SK-N-SH (cell line): Measurements from ENCODE around the gene GLIPR1L2. TPM values are rescaled to one million over a fixed set of nuclear protein-coding genes. Genes with fewer than 3 reads are reported as not detected.
A peak's percentile ranks its signal among the peaks of the same experiment; 100 is the strongest.

Source experiments
- CTCF ChIA-PET: fragments of 300-600, 350-600 bp; formaldehyde crosslinking; extraction: SDS; loops from one replicate; lab custom pipeline; 2021; lab: Yijun Ruan, JAX
- POLR2A ChIA-PET: fragments of 350-600 bp; sonication (Branson Sonifier 250); formaldehyde crosslinking; extraction: SDS; loops from one replicate; lab custom pipeline; 2020; ENCODE audit warnings: antibody characterized with exemption, inconsistent platforms; lab: Yijun Ruan, JAX
- DNase-seq: peaks from one replicate; pipeline ENCODE4 v3.0.0; 2012
- H2AFZ ChIP-seq: fragments of 200-600 bp; sonication (generic); 2 replicates; pipeline ENCODE4 v1.8.1; 2016; ENCODE audit warnings: antibody characterized with exemption, mild to moderate bottlenecking, low read depth
- H3F3A ChIP-seq: fragments of 200-600 bp; sonication (generic); replicated peaks from 2 replicates; pipeline ENCODE3; 2016; ENCODE audit warnings: antibody characterized with exemption, mild to moderate bottlenecking; ENCODE audit not compliant: insufficient read depth
- H3K27ac ChIP-seq, 2 experiments: fragments of 200-500 bp in 1 of 2; fragments of 200-600 bp in 1 of 2; sonication (Bioruptor generic) in 1 of 2; sonication (generic), shearing (Covaris generic) in 1 of 2; 2 replicates each; pipeline versions ENCODE4 v1.5.1 to v1.6.1; 2014 to 2016; ENCODE audit warnings: low read depth in 2 of 2, inconsistent platforms in 1 of 2, low read length in 1 of 2, mild to moderate bottlenecking in 1 of 2, mixed read lengths in 1 of 2
- H3K27me3 ChIP-seq: fragments of 200-600 bp; sonication (generic), shearing (Covaris generic); 2 replicates; pipeline ENCODE4 v1.6.1; 2016; ENCODE audit warnings: mixed run types; ENCODE audit not compliant: insufficient read depth
- H3K36me3 ChIP-seq, 2 experiments: fragments of 200-500 bp in 1 of 2; fragments of 200-600 bp in 1 of 2; sonication (Bioruptor generic) in 1 of 2; sonication (generic) in 1 of 2; replicated peaks in 1 of 2; 2 replicates each; pipeline versions ENCODE3 to v1.5.1; 2014 to 2016; ENCODE audit warnings: low read length in 1 of 2, mild to moderate bottlenecking in 1 of 2; ENCODE audit not compliant: insufficient read depth in 2 of 2, control insufficient read depth in 1 of 2
- H3K4me1 ChIP-seq, 2 experiments: fragments of 200-500 bp in 1 of 2; fragments of 200-600 bp in 1 of 2; sonication (Bioruptor generic) in 1 of 2; sonication (generic), shearing (Covaris generic) in 1 of 2; 2 replicates each; pipeline versions ENCODE4 v1.5.1 to v1.6.1; 2014 to 2016; ENCODE audit warnings: low read depth in 1 of 2, low read length in 1 of 2, mixed run types in 1 of 2; ENCODE audit not compliant: insufficient read depth in 2 of 2, control insufficient read depth in 1 of 2
- H3K4me2 ChIP-seq: fragments of 200-600 bp; sonication (generic), shearing (Covaris generic); 2 replicates; pipeline ENCODE4 v1.6.1; 2017; ENCODE audit warnings: mixed run types
- H3K4me3 ChIP-seq, 2 experiments: fragments of 200-500 bp in 1 of 2; fragments of 200-600 bp in 1 of 2; sonication (Bioruptor generic) in 1 of 2; sonication (generic), shearing (Covaris generic) in 1 of 2; 2 replicates each; pipeline versions ENCODE4 v1.5.1 to v1.8.1; 2014 to 2016; ENCODE audit warnings: low read depth in 2 of 2, inconsistent platforms in 1 of 2, low read length in 1 of 2, mild to moderate bottlenecking in 1 of 2, mixed read lengths in 1 of 2, moderate library complexity in 1 of 2
- H3K79me2 ChIP-seq: fragments of 200-600 bp; sonication (generic); 2 replicates; pipeline ENCODE4 v1.8.1; 2017; ENCODE audit warnings: mild to moderate bottlenecking; ENCODE audit not compliant: insufficient read depth
- H3K9ac ChIP-seq: fragments of 200-600 bp; sonication (generic); 2 replicates; pipeline ENCODE4 v1.6.1; 2017; ENCODE audit warnings: mixed run types
- H3K9me2 ChIP-seq: fragments of 200-600 bp; sonication (generic); 2 replicates; pipeline ENCODE4 v1.6.1; 2017; ENCODE audit warnings: mixed run types
- H3K9me3 ChIP-seq: fragments of 200-600 bp; sonication (generic); 2 replicates; pipeline ENCODE4 v1.6.1; 2017; ENCODE audit warnings: mixed run types, mild to moderate bottlenecking, moderate library complexity
- H4K20me1 ChIP-seq: fragments of 200-600 bp; sonication (generic); 2 replicates; pipeline ENCODE4 v1.6.1; 2017; ENCODE audit warnings: mild to moderate bottlenecking, mixed run types; ENCODE audit not compliant: insufficient read depth
- CHD2 ChIP-seq: fragments of 150-350 bp; IDR thresholded peaks from 2 replicates; pipeline ENCODE4 v1.6.1; 2018; ENCODE audit warnings: low read length; ENCODE audit not compliant: partially characterized antibody
- ELF1 ChIP-seq: IDR thresholded peaks from 2 replicates; pipeline ENCODE4 v1.4.0; 2012
- FOSL2 ChIP-seq: IDR thresholded peaks from 2 replicates; pipeline ENCODE4 v1.4.0; 2012; ENCODE audit warnings: low read depth, mild to moderate bottlenecking, moderate library complexity, borderline replicate concordance
- FOXM1 ChIP-seq: IDR thresholded peaks from 2 replicates; pipeline ENCODE4 v1.4.0; 2012; ENCODE audit warnings: low read depth, mild to moderate bottlenecking
- JUND ChIP-seq: IDR thresholded peaks from 2 replicates; pipeline ENCODE4 v1.4.0; 2012
- NFIC ChIP-seq: IDR thresholded peaks from 2 replicates; pipeline ENCODE4 v1.4.0; 2012; ENCODE audit warnings: borderline replicate concordance
- NRF1 ChIP-seq: IDR thresholded peaks from 2 replicates; pipeline ENCODE4 v1.6.1; 2012; ENCODE audit warnings: low read depth, mild to moderate bottlenecking, low read length
- PBX3 ChIP-seq: IDR thresholded peaks from 2 replicates; pipeline ENCODE4; 2012
- RCOR1 ChIP-seq: fragments of 150-350 bp; IDR thresholded peaks from 2 replicates; pipeline ENCODE4 v1.6.1; 2017; ENCODE audit warnings: antibody characterized with exemption, low read length
- RFX5 ChIP-seq: IDR thresholded peaks from 2 replicates; pipeline ENCODE4 v1.6.1; 2012; ENCODE audit warnings: mild to moderate bottlenecking, improper control_type of control experiment, low read length
- SIN3A ChIP-seq: IDR thresholded peaks from 2 replicates; pipeline ENCODE4 v1.6.1; 2012; ENCODE audit warnings: low read depth, mild to moderate bottlenecking, low read length, moderate library complexity, borderline replicate concordance
- TAF1 ChIP-seq: IDR thresholded peaks from 2 replicates; pipeline ENCODE4 v1.6.1; 2012; ENCODE audit warnings: low read depth, mild to moderate bottlenecking, low read length, moderate library complexity, borderline replicate concordance
- TCF12 ChIP-seq: IDR thresholded peaks from 2 replicates; pipeline ENCODE4 v1.4.0; 2012
- USF2 ChIP-seq: fragments of 150-350 bp; IDR thresholded peaks from 2 replicates; pipeline ENCODE4 v1.6.1; 2017; ENCODE audit warnings: antibody characterized with exemption, low read length, low read depth, borderline replicate concordance
- YY1 ChIP-seq: IDR thresholded peaks from 2 replicates; pipeline ENCODE4 v1.4.0; 2012; ENCODE audit warnings: low read depth, mild to moderate bottlenecking
- WGBS: methylation state at CpG from one replicate; pipeline ENCODE4 v1.1.6; 2017; ENCODE audit warnings: low lambda C conversion rate; 5-methylcytosine and 5-hydroxymethylcytosine counted together
- polyA plus RNA-seq, 3 experiments: library from polyadenylated mRNA; depleted of rRNA; stranded (reverse); fragments of >200 nt; gene quantifications; 2 replicates each; pipeline ENCODE4 v1.2.3, GENCODE V29; 2012

Gene GLIPR1L2
- polyA plus RNA-seq, 1 of the 3 experiments (the other 2 are of a cell fraction) = 0.13 TPM

GRCh38 chr12:75389706-75390105 is 1.2 kb upstream of the GLIPR1L2 start (continued):
- TF ChIP-seq USF2 (no peak), TAF1 (no peak), ELF1 (no peak), NRF1 (no peak), PBX3 (no peak), FOXM1 (no peak), TCF12 (no peak), RFX5 (no peak)

- no peaks in the 10 kb centered on the region for H3K9me3 ChIP-seq
- H3K4me3 ChIP-seq = peak overlapping the region; percentile 56 to 72
- H4K20me1 ChIP-seq = no peaks in the 10 kb centered on the region
- H3K27ac ChIP-seq = peak overlapping the region; percentile 87 to 90
- ChIA-PET POLR2A (interaction anchor here (0.9 to 1.3 kb wide), 2 partner anchors 56 to 121 kb away, joined by 3 to 4 read pairs; partner anchors contain the start of genes GLIPR1L1 and KRR1), CTCF (interaction anchor here (0.8 to 3.2 kb wide), 14 partner anchors 8 to 958 kb away, joined by 3 to 14 read pairs (median 4); partner anchors contain the start of genes BBS10 and GLIPR1L1)
- peak overlapping the region; percentile 57; the same call in 1 of the 2 replicates for H2AFZ ChIP-seq
- H3K9ac ChIP-seq = peak overlapping the region; percentile 62
- DNase-seq = no peak
- H3K4me2 ChIP-seq = peak overlapping the region; percentile 83
- no peak for TF ChIP-seq SIN3A
- TF ChIP-seq CHD2 = no peak
- peak; percentile 54; the same call in 1 of the 2 replicates for TF ChIP-seq FOSL2
- TF ChIP-seq NFIC = 0 out of 2 replicates have a peak, but pooled peaks have one; percentile 11
- TF ChIP-seq YY1 = 0 out of 2 replicates have a peak, but pooled peaks have one; percentile 20
- TF ChIP-seq JUND = peak; percentile 34; the same call in 1 of the 2 replicates
- no peak for TF ChIP-seq RCOR1
- H3K36me3 ChIP-seq = peaks cover 0 to 10% of the 10 kb centered on the region in 2 experiments
- no peaks in the 10 kb centered on the region for H3K9me2 ChIP-seq
- no peaks in the 10 kb centered on the region for H3K27me3 ChIP-seq
- 3% methylated on average over 6 of the region's 6 CpGs for WGBS
- peaks cover 31% of the 10 kb centered on the region for H3K79me2 ChIP-seq
- H3F3A ChIP-seq = peaks cover 20% of the 10 kb centered on the region
- peaks cover 0 to 3% of the 10 kb centered on the region in 2 experiments; a peak in 1 of 4 replicates for H3K4me1 ChIP-seq
Observed at GRCh38 chr12:75390156-75390898, 562 bp upstream of the GLIPR1L2 start.
